K562 (cell line): ENCODE data around the gene CS. TPM values are rescaled to one million over a fixed set of nuclear protein-coding genes. Genes with fewer than 3 reads are reported as not detected.
A peak's percentile ranks its signal among the peaks of the same experiment; 100 is the strongest.

Source experiments
- ILF3 ChIP-seq: fragments of 450-650 bp; IDR thresholded peaks from 2 replicates; pipeline ENCODE4 v1.6.1; 2018; ENCODE audit warnings: antibody characterized with exemption, mild to moderate bottlenecking, moderate library complexity, borderline replicate concordance
- POLR2G ChIP-seq: fragments of 200-400 bp; formaldehyde crosslinking; IDR thresholded peaks from 2 replicates; pipeline ENCODE4 v1.6.1; 2017; ENCODE audit warnings: low read depth, mild to moderate bottlenecking, antibody characterized with exemption, low read length, moderate library complexity
- RBM17 ChIP-seq: fragments of 200-400 bp; formaldehyde crosslinking; IDR thresholded peaks from 2 replicates; pipeline ENCODE4 v1.6.1; 2017; ENCODE audit warnings: low read depth, mild to moderate bottlenecking, low read length, borderline replicate concordance
- ZNF41 ChIP-seq: fragments of 250-450 bp; sonication (Bioruptor Pico); conservative IDR thresholded peaks from 2 replicates; pipeline ENCODE4 v1.4.0; 2020; ENCODE audit warnings: mild to moderate bottlenecking
- ZNF583 ChIP-seq: fragments of 250-450 bp; sonication (Bioruptor Pico); IDR thresholded peaks from 2 replicates; pipeline ENCODE4 v1.4.0; 2020
- polyA plus RNA-seq, 8 experiments: library from polyadenylated mRNA; depleted of rRNA in 4 of 8; stranded (reverse) in 5 of 8; unstranded in 3 of 8; fragments of >200 nt; fragmentation: Nextera tagmentation in 2 of 8; fragmentation: Illumina TruSeq in 1 of 8; extraction: Ambion mirVana in 2 of 8; extraction: Trizol in 1 of 8; gene quantifications; 2 replicates each; pipeline versions ENCODE4 v1.2.1 to v1.2.3, GENCODE V29; 2011 to 2014; ENCODE audit warnings: inconsistent platforms in 1 of 8, missing spikeins in 1 of 8
- total RNA-seq, 7 experiments: library from RNA; depleted of rRNA in 6 of 7; stranded (reverse); fragments of >200 nt in 6 of 7; fragmentation: Illumina TruSeq in 2 of 7; extraction: Trizol in 2 of 7; gene quantifications; 2 replicates each; pipeline versions ENCODE4 v1.2.1 to v1.2.3, GENCODE V29; 2011 to 2021; ENCODE audit warnings: low replicate concordance in 1 of 7
- TF ChIP-seq, protein P1 (sequence below): fragments of 250-450 bp; sonication (Bioruptor Pico); IDR thresholded peaks from 2 replicates; pipeline ENCODE4 v1.5.1; 2021; ENCODE audit warnings: mild to moderate bottlenecking
- TF ChIP-seq, protein P2 (sequence below): fragments of 200-800 bp; sonication (Bioruptor generic); IDR thresholded peaks from 2 replicates; pipeline ENCODE4 v1.6.1; 2017; ENCODE audit warnings: missing genetic modification characterization, missing compliant biosample characterization
- TF ChIP-seq, protein P3 (sequence below): fragments of 250-450 bp; sonication (Bioruptor Pico); IDR thresholded peaks from 2 replicates; pipeline ENCODE4 v1.4.0; 2020; ENCODE audit warnings: mild to moderate bottlenecking
- TF ChIP-seq, protein P4 (sequence below): fragments of 450-650 bp; formaldehyde crosslinking; IDR thresholded peaks from 2 replicates; pipeline ENCODE4 v1.4.0; 2022; ENCODE audit warnings: mild to moderate bottlenecking, moderate library complexity

The CS gene
- total and polyA plus RNA-seq, 9 of the 15 experiments (the other 6 are each of a cell fraction or from before 2014, with no cell fraction given) = 99.9 to 390 (median 149) TPM

DNA sequence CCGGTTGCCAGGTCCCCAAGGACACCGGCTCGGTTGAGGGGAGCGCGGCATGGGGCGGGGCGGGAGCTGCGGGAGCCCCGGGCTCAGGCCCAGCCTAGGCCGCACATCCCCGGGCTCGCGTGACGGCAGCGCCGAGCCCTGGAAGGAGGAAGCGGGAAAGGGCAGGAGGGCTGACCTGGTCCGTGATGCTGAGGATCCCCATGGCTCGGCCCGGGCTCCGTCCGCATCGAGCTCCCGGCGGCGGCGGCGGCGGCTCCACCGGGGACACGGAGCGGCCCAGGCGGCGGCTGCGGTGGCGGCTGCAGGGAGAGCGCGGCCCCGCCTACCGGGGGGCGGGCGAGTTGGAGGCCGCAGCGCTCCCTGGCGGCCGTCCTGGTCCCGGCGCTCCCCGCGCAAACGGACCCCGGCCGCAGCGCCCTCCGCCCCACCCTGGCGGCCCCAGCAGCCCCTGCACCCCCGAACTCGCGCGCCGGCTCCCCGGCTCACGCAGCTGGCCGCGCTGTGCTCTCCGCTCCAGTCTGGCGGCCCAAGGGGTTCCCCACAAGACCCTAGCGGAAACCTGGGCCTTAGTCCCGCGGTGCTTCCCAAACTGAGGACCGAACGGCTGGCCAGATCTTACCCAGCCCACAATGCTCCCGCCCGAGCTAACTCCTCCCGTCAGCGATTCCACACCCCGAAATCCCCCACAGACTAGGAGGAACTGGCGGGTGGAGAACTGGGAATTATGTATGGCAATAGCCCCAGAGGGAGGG, 41.9 kb downstream of the CS start, which contains the start of gene ANKRD52 (continued):
- TF ChIP-seq, protein P1, sequence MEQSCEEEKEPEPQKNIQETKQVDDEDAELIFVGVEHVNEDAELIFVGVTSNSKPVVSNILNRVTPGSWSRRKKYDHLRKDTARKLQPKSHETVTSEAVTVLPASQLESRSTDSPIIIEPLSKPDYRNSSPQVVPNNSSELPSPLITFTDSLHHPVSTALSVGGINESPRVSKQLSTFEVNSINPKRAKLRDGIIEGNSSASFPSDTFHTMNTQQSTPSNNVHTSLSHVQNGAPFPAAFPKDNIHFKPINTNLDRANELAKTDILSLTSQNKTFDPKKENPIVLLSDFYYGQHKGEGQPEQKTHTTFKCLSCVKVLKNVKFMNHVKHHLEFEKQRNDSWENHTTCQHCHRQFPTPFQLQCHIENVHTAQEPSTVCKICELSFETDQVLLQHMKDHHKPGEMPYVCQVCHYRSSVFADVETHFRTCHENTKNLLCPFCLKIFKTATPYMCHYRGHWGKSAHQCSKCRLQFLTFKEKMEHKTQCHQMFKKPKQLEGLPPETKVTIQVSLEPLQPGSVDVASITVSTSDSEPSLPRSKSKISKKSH (CRISPR knock-in tag) = no peak
- no peak for TF ChIP-seq RBM17
- TF ChIP-seq, protein P2, sequence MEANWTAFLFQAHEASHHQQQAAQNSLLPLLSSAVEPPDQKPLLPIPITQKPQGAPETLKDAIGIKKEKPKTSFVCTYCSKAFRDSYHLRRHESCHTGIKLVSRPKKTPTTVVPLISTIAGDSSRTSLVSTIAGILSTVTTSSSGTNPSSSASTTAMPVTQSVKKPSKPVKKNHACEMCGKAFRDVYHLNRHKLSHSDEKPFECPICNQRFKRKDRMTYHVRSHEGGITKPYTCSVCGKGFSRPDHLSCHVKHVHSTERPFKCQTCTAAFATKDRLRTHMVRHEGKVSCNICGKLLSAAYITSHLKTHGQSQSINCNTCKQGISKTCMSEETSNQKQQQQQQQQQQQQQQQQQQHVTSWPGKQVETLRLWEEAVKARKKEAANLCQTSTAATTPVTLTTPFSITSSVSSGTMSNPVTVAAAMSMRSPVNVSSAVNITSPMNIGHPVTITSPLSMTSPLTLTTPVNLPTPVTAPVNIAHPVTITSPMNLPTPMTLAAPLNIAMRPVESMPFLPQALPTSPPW = peak; percentile 81
- TF ChIP-seq ZNF583 (CRISPR knock-in tag) = no peak
- peak; percentile 83 for TF ChIP-seq ILF3
- peak; percentile 80 for TF ChIP-seq POLR2G
- TF ChIP-seq, protein P3, sequence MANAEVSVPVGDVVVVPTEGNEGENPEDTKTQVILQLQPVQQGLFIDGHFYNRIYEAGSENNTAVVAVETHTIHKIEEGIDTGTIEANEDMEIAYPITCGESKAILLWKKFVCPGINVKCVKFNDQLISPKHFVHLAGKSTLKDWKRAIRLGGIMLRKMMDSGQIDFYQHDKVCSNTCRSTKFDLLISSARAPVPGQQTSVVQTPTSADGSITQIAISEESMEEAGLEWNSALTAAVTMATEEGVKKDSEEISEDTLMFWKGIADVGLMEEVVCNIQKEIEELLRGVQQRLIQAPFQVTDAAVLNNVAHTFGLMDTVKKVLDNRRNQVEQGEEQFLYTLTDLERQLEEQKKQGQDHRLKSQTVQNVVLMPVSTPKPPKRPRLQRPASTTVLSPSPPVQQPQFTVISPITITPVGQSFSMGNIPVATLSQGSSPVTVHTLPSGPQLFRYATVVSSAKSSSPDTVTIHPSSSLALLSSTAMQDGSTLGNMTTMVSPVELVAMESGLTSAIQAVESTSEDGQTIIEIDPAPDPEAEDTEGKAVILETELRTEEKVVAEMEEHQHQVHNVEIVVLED = peak; percentile 29; the same call in 1 of the 2 replicates
- TF ChIP-seq, protein P4, sequence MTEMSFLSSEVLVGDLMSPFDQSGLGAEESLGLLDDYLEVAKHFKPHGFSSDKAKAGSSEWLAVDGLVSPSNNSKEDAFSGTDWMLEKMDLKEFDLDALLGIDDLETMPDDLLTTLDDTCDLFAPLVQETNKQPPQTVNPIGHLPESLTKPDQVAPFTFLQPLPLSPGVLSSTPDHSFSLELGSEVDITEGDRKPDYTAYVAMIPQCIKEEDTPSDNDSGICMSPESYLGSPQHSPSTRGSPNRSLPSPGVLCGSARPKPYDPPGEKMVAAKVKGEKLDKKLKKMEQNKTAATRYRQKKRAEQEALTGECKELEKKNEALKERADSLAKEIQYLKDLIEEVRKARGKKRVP (CRISPR knock-in tag) = no peak
- no peak for TF ChIP-seq ZNF41 (CRISPR knock-in tag)
